Central memory CD4-positive, alpha-beta T cell (primary cell): ENCODE data around the gene GON4L.
A peak's percentile ranks its signal among the peaks of the same experiment; 100 is the strongest.
"Not testable (repeated sequence)": the region's sequence is repeated elsewhere in the genome, so short reads cannot be mapped to it uniquely, and the experiment has no call there.

Source experiments
- DNase-seq: peaks from one replicate; pipeline ENCODE4 v3.0.0; 2022

The GON4L gene

DNA sequence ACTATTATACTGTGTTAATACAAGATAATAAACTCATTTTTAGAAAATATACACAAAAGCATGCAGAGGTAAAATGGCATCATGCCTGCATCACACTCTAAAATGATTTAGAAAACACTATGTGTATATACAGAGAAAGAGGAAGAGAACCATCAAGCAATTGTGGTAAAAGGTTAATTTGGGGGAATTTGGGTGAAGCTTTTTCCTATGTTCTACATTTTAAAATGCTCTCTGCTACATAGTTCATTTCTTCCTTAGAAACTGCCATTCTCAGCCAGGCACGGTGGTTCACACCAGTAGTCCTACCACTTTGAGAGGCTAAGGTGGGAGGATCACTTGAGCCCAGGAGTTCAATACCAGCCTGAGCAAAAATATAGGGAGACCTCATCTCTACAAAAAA, 44.1 kb downstream of the GON4L start:
- DNase-seq = no peak

DNA sequence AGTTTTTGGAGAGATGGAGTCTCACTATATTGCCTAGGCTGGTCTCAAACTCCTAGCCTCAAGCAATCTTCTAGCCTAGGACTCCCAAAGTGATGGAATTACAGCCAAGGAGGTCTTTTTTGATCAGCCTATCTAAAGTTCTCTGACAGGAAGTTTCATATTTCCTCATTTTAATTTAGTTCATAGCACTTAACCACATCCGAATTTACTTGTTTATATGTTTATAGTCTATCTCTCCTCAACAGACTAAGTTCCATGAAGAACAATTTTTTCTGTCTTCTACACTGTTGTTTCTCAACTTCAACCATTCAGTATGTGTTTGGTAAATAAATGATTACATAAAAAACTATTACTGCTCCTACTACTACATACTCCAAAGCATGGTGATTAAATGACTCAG, 47.9 kb downstream of the GON4L start:
- no peak for DNase-seq

DNA sequence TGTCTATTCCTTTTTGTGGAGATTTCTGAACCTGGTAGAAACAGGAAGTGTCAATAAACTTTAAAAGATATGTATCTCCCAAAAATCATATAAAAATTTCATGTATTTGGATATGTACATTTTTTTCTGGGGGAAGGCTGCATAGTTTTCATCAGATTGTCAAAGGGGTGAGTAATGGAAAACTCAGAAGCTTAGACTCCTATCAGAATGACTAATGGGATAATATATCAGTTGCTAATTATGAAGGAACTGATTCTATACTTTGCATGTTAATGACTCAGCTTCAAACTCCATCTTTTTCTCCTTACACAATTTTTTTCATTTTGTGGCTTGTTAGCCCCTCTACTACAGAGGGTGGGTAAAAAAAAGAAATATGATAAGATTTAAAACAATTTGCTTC, 55.9 kb downstream of the GON4L start:
- DNase-seq = no peak

DNA sequence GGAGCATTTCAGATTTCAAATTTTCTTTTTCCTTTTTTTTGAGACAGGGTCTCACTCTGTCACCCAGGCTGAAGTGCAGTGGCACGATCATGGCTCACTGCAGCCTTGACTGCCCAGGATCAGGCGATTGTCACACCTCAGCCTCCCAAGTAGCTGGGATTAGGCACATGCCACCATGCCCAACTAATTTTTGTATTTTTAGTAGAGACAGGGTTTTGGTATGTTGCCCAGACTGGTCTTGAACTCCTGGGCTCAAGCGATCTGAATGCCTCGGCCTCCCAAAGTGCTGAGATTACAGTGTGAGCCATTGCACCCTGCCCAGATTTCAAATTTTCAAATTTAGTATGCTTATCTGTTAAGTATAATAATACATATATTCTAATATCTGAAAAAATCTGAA, 61.4 kb downstream of the GON4L start:
- not testable (repeated sequence) for DNase-seq

DNA sequence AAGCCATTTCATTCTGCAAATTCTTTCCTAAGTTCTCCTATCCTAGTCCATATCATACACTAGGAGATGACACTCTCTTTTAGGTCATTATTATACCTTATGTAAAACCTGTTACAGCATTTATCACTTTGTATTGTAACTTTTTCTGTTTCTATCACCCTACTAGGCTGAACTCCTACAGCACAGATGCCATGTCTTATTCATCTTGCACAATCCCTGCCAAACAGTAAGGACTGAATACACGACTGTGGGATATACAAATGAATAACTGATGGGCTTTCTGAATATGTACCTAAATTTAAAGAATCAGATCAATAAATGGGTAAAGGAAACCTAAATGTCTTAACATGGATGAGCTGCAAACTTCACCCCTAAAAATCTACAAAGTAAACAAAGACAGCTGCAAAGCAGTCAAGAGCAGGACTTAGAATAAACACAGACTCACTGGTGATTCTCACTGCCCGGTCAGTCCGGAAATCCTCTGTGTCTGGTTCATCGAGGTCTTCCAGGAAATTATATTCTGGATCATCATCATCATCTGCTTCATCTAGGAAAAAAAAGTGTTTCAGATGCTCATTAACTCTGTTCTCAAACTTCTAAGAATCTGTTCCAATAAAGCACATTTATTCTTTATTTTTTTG, 62.3 kb downstream of the GON4L start:
- DNase-seq = no peak

DNA sequence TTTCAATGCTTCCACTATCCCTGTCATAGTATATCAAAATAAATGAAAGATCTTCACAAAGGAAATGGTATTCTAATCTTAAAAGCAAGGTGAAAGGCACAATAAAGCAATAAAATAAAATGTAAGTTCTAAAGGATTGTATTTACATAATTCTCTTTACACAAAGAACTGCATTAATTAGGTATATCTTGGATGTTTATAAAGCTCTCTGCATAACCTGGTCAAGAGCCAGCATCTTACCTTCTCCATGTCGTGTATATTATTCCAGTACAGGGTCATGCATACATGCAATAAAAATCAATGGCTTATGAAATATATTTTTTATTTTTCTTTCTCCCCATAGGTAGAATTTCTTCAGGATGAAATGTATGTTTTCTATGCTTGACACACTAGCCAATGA, 63.8 kb downstream of the GON4L start:
- DNase-seq = no peak

DNA sequence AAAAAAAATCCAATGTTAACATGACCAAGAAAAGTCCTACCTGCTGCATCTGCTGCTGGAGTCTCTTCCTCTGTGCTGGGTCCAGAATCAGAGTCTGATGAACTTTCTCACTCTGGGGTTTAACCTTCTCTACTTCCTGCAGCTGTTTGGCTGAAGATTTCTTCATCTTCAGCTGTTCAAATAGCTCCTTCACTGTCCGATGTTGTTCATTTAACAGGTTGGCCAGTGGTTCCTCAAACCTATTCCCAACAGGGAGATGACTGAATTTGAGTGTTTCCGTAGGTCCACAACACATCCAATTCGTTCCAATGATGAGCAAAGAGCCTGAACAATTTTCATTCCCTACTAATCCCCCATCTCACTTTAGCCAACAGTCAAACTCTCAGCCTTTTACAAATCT, 79.4 kb downstream of the GON4L start:
- no peak for DNase-seq

DNA sequence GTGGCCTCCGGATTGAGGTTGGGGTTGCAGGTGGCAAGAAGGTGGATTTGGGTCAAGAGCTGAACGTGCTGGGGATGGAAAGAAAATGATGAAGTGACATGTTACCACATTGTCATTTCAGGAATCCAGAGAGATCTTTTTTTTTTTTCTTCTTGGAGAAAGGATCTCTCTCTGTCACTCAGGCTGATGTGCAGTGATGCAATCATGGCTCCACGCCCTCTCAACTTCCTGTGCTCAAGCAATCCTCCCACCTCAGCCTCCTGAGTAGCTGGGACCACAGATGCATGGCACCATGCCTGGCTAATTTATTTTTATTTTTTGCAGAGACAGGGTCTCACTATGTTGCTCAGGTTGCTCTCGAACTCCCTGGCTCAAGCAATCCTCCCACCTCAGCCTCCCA, 80.6 kb downstream of the GON4L start:
- no peak for DNase-seq

DNA sequence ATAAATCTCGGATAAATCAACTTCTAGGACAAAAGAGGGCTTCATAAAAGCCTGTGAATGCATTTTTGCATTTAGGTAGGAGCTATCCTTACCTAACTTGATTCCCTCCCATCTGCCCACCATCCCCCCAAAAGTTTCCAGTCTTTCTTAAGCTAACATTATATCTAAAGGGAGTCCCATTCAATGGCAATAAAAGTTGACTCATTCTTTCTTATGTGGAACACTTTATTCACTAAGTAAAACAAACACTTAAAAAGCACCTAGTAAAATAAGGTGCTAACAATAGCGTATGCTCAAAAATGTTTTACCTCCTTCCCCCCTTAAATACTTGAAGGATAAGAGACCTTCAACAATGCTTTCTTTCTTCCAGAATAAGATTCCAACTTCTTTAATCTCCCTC, 83.8 kb downstream of the GON4L start:
- DNase-seq = no peak

DNA sequence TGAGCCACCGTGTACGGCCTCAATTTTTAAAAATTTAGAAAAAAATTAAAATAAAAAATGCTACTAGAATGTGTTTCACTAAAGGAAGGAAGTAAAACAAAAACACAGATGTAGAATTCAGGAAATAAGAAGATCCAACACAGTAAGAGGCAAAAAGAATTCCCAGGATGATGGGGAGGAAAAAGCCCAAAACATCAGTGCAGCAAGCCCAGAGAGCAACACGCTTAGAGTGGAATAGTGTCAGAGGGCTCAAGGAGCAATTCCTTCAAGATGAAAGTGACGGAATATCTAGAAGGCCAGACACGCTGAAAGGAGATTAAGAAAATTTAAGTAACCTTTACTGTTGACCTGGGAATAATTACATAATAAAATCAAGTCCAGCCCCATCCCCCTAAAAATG, 87.8 kb downstream of the GON4L start:
- no peak for DNase-seq

DNA sequence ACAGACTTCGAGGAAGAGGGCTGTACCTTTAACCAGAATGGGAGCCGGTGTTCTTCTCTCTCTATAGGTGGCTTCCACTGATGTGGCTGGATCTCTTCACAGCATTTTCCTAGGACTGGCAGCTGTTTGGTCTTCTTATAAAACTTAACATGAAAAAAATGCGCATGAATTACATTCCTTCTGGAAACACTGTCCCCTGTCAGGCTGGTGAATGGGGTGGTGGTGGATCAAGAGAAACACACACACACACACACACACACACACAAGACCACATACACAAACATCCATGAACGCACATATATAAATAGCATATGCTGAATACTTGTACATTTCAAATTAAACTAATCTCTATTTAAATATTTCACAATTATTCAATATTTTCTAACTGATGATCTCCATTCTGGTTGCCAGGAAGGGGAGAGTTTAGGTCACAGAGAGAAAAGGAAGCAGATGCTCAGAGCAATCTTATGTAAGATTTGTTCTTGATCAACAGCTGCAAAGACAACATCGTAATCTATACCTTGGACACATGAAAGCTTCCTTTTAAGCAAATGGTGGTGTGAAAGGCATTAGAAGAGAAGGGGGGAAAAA, 89.5 kb downstream of the GON4L start:
- DNase-seq = not testable (repeated sequence)

DNA sequence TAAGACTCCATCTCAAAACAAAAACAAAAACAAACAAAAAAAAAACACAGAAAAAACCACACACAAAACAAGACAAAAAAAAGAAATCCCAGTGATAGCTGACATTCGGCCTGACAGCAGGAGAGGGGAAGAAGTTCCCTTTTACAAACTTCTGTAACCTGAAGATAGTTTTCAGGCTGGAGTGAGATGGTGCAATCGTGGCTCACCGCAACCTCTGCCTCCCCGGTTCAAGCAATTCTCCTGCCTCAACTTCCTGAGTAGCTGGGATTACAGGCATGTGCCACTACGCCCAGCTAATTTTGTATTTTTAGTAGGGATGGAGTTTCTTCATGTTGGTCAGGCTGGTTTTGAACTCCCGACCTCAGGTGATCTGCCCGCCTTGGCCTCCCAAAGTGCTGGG, 93.0 kb downstream of the GON4L start:
- DNase-seq = not testable (repeated sequence)

DNA sequence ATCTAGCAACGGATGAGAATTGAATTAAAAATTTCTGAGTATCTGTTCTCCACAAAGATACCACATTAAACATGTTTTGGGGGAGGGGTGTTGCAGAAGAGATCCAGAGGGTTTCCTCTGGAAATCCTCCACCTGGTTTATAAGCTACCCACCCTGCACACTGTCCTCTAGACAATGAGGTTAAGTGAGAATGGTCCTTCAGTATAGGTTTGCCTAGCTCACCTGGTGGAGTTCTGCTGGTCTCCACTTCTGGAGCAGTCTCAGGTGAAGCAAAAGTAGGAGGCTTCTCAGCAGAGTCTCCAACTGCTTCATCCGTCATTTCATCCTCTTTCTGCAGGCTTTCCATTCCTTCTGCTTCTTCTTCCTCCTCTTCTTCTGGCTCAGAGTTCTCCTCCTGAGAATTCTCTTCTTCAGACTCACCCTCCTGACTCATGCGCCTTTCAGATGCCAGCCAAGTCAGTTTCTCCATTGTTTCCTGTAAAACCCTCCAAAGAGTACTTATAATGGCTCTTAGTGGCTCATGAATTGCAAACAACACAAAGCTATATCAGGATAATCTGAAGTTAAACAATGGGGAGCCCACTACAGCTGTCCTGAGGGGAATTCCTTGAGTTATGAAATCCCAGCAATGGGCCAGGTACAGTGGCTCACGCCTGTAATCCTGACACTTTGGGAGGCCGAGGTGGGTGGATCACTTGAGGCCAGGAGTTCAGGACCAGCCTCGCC, 93.8 kb downstream of the GON4L start:
- DNase-seq = not testable (repeated sequence)

DNA sequence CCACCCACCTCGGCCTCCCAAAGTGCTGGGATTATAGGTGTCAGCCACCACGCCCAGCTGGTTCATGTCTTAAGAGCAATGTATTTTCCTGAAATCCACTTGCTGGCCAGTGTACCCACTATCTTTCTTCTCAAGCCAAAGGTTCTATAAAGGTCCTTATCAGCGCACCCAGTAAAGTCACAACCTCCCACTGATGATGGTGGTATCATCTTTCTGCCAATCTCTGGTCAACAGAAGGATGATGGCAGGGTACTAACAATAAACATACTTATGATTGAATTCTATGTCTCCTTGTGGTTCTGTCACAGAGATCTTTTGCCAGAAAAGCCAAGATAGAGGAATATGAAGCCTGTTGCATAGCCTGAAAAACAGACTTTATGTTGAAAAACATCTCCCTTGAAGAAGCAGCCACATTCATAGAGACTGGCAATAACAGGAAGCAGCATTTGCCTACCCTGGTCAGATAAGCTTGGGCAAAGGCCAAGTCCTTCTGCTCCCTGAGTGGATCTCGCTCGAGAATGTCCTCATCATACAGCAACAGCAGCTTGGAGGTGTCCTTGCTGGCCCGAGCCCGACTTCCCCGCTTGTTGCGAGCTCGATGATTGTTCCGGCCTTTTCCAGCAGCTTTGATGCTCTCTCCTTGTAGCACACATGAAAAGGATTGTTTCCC, 95.1 kb downstream of the GON4L start:
- no peak for DNase-seq

DNA sequence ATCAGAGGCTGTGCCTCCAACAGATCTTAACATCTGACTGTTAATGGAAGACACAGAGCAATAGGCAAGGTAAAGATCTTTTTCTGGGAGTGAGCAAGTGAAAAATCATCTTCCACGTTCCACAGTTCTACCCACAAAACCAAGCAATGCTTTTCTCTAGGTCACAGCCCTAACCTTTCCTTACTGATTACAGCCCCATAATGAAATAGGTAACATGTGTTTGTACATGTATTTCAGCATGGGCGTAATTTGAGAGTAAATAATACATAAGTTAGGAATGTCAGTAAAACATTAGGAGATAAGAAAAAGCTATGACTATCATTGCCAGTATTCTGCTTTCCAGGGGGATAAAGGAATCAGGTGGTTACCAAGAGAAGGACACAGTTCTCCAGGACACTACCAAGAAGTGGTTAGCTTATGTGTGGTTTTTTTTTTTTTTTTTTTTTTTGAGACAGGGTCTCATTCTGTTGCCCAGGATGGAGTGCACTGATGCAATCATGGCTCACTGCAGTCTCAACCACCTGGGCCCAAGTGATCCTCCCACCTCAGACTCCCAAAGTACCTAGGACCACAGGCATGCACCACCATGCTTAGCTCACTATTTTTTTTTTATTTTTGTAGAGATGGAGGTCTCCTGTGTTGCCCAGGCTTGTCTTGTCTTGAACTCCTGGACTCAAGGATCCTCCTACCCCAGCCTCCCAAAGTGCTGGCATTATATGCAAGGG, 96.1 kb downstream of the GON4L start:
- no peak for DNase-seq

DNA sequence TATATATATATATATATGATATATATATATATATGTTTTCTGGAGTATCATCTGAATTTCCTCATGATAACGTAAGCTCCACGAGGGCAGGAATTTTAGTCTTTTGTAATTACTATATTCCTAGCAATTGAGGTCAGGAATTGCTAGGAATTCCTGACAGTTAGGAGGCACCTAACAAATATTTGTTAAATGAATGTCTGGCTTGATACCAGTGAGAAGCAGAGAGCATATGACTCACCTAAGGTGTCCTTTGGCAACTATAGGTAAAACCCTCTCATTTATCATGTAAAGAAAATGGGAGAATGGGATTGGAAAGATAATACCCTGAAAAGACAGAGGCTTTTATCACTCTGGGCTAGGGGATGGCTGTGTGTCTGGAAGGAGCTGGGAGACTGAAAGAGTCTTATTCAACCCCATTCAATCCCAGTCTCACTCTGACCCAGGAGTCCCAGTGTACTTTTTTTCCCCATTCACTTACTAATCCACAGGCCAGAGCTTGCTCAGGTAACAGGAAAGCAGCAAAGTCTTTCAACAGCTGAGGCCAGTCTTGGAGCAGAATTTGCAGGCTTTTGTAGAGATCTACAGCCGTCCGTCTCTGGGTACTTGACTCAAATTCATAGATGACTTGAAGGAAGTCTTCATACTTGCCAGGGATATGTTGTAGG, 96.9 kb downstream of the GON4L start:
- no peak for DNase-seq

DNA sequence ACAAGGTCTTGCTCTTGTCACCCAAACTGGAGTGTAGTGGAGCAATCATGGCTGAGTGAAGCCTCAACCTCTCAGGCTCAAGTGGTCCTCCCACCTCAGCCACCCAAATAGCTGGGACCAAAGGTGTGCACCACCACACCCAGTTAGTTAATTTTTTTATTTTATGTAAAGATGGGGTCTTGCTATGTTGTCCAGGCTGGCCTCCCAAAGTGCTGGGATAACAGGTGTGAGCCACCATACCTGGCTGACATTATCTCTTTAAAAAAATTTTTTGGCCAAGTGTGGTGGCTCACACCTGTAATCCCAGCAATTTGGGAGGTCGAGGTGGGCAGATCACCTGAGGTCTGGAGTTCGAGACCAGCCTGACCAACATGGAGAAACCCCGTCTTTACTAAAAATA, 98.0 kb downstream of the GON4L start:
- DNase-seq = not testable (repeated sequence)

DNA sequence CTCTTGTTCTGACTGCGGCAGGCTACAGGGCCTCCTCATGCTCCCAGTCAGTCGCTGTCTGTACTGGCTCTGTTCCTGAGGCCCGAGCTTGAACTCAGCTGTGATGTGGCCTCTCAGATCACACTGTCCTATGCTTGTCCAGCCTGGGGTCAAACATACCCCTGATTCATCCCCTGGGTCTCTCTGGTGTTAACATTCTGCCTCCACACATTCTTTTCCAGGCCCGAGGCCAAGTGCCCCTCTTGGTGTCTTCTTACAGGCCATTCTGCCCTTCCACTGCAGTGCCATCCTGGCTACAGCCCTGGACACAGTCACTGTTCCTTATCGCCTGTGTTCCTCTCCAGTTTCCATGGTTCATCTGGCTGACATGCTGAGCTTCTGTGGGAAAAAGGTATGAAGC, 108.9 kb downstream of the GON4L start:
- DNase-seq = not testable (repeated sequence)

DNA sequence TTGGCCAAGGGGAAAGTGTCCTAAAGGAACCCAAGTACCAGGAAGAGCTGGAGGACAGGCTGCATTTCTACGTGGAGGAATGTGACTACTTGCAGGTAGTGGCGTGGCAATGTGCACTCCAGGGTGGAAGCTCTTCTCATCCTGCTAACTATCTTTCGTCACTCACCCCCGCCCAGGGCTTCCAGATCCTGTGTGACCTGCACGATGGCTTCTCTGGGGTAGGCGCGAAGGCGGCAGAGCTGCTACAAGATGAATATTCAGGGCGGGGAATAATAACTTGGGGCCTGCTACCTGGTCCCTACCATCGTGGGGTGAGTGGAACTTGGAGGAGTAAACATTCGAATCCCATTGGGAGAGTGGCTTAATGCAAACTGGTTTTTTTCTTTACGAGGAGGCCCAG, 109.4 kb downstream of the GON4L start:
- not testable (repeated sequence) for DNase-seq

DNA sequence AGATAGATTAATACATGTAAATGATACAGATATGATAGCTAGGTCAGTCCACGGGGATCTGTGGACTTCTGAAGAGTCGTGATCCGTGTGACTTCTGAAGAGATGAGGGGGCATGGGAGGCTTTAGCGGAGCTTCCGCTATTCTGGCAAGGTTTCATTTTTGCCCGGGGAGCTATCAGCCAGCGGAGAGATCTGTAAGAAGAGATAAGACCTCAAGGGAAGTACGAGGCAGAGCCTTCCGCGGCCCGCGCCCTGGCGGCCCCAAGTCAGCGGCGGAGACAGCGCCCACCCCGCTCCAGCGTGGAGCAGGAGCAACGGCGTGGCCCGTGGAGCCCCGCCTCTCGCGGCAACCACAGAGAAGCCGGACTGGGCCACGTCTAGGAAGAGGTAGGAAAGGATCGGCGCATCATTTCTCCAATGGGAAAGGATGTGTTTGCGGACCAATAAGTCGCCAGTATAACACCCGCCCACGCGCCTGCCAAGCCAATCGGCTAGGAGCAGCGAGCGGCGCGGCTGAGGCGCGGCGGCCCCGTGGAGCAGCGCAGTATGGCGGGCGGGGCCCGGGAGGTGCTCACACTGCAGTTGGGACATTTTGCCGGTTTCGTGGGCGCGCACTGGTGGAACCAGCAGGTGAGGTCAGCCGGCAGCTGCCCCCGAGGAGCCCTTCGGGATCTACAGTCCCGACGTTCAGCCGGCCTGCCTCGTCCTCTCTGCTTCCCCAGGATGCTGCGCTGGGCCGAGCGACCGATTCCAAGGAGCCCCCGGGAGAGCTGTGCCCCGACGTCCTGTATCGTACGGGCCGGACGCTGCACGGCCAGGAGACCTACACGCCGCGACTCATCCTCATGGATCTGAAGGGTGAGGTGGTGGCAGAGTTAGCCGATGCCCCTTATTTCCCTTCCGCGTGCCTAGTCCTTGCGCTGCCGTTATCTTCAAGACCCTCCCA, 111.5 kb downstream of the GON4L start:
- peak; percentile 91 for DNase-seq

DNA sequence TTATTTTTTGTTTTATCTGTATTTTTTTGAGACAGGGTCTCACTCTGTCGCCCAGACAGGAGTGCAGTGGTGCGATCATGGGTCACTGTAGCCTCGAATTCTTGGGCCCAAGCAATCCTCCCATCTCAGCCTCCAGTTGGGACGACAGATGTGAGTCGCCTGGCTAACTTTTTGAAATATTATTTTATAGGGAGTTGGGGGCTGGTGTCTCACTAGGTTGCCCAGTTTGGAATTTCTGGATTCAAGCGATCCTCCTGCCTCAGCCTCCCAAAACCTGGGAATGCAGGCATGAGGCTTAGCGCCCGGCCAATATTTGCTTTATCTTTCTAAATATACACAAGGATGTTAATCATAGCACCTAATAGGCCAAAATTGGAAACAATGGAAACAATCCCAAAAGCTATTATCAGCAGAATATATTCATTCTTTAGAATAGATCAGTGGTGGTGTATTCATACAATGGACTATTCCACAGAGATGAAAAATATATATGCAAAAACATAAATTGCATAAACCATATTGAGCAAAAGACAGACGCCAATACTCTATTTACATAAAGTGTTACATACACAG, 112.2 kb downstream of the GON4L start:
- no peak for DNase-seq
